K562 (cell line): ENCODE results near the gene HSBP1L1. TPM values are rescaled to one million over a fixed set of nuclear protein-coding genes. Genes with fewer than 3 reads are reported as not detected.

Experiments
- ATAC-seq: fragments of 200-7000 bp; cut with Tn5 transposase; 3 replicates; pipeline ENCODE4 v1.9.1; 2020; ENCODE audit warnings: moderate library complexity
- BruUV-seq: library from RNA; stranded (reverse); fragments of 400-500 nt; replicated peaks from 2 replicates; lab custom pipeline; 2021; lab: Mats Ljungman, UMichigan
- CTCF ChIA-PET: fragments of 300-600 bp; formaldehyde crosslinking; extraction: SDS; loops from one replicate; lab custom pipeline; 2021; ENCODE audit warnings: low intra/inter-chr PET ratio; lab: Yijun Ruan, JAX
- POLR2A ChIA-PET: fragments of 300-600, 350-650 bp; sonication (Branson Sonifier 250); formaldehyde crosslinking; extraction: SDS; loops from one replicate; lab custom pipeline; 2021; ENCODE audit warnings: antibody characterized with exemption, inconsistent platforms; lab: Yijun Ruan, JAX
- DNase-seq, 4 experiments: peaks; one replicate each; pipeline versions ENCODE4 v3.0.0 to v3.0.0-alpha.2; 2011 to 2018; ENCODE audit warnings: low spot score in 3 of 4, mixed read lengths in 3 of 4; ENCODE audit errors: extremely low read depth in 1 of 4
- FAIRE-seq: peaks from 2 replicates; lab custom pipeline; 2011; peaks lifted over from hg19 to GRCh38; lab: Jason Lieb, UNC
- H2AFZ ChIP-seq: 2 replicates; pipeline ENCODE4 v1.6.0; 2011; ENCODE audit warnings: low read depth, low read length, control low read depth, inconsistent platforms
- H3K27ac ChIP-seq: fragments of 200-600 bp; 3 replicates; pipeline ENCODE4 v1.8.0; 2011; ENCODE audit warnings: low read depth, mild to moderate bottlenecking, control low read depth, inconsistent platforms, low read length, moderate library complexity, mixed read lengths; ENCODE audit errors: extremely low read depth
- H3K27me3 ChIP-seq, 2 experiments: fragments of 300-600 bp in 1 of 2; 2 replicates in 1 of 2; 3 replicates in 1 of 2; pipeline versions ENCODE4 v1.6.0 to v1.8.0; 2011; ENCODE audit warnings: inconsistent platforms in 2 of 2, low read length in 2 of 2, mild to moderate bottlenecking in 1 of 2, mixed read lengths in 1 of 2, moderate library complexity in 1 of 2; ENCODE audit not compliant: control insufficient read depth in 2 of 2, insufficient read depth in 2 of 2
- H3K36me3 ChIP-seq: fragments of 300-600 bp; 3 replicates; pipeline ENCODE4 v1.8.0; 2011; ENCODE audit warnings: mild to moderate bottlenecking, low read length, inconsistent platforms; ENCODE audit not compliant: control insufficient read depth, insufficient read depth
- H3K4me1 ChIP-seq, 2 experiments: fragments of 200-600 bp in 1 of 2; replicated peaks in 1 of 2; 2 replicates in 1 of 2; 3 replicates in 1 of 2; pipeline versions ENCODE4 v1.5.1 to v1.8.0; 2011; ENCODE audit warnings: inconsistent platforms in 2 of 2, low read length in 2 of 2, mild to moderate bottlenecking in 1 of 2, mixed read lengths in 1 of 2, moderate library complexity in 1 of 2; ENCODE audit not compliant: control insufficient read depth in 2 of 2, insufficient read depth in 2 of 2
- H3K4me2 ChIP-seq: 2 replicates; pipeline ENCODE4 v1.6.1; 2011; ENCODE audit warnings: low read length, control low read depth, inconsistent platforms, mixed read lengths; ENCODE audit not compliant: insufficient read depth
- H3K4me3 ChIP-seq: fragments of 200-600 bp; sonication (generic), shearing (Covaris generic); 2 replicates; pipeline ENCODE4 v1.5.1; 2016; ENCODE audit warnings: control low read depth, inconsistent platforms
- H3K79me2 ChIP-seq: fragments of 200-600 bp; 3 replicates; pipeline ENCODE4 v1.8.0; 2011; ENCODE audit warnings: low read length, inconsistent platforms; ENCODE audit not compliant: control insufficient read depth, insufficient read depth
- H3K9ac ChIP-seq, 2 experiments: 2 replicates each; pipeline versions ENCODE4 v1.6.0 to v1.6.1; 2011; ENCODE audit warnings: low read depth in 2 of 2, low read length in 2 of 2, control low read depth in 1 of 2, inconsistent platforms in 1 of 2, mild to moderate bottlenecking in 1 of 2, mixed read lengths in 1 of 2; ENCODE audit not compliant: insufficient read depth in 1 of 2
- H3K9me1 ChIP-seq: one replicate; pipeline ENCODE4 v1.6.0; 2011; ENCODE audit warnings: inconsistent platforms, mild to moderate bottlenecking, low read length, moderate library complexity; ENCODE audit not compliant: control insufficient read depth, insufficient read depth
- H3K9me3 ChIP-seq: replicated peaks from 2 replicates; pipeline ENCODE4 v1.5.1; 2011; ENCODE audit warnings: low read depth, low read length, inconsistent platforms; ENCODE audit not compliant: control insufficient read depth, insufficient read depth
- H4K20me1 ChIP-seq: replicated peaks from 2 replicates; pipeline ENCODE4 v1.6.1; 2011; ENCODE audit warnings: low read length, inconsistent platforms, mixed read lengths; ENCODE audit not compliant: control insufficient read depth, insufficient read depth
- CCAR2 ChIP-seq: fragments of 200-400 bp; formaldehyde crosslinking; IDR thresholded peaks from 2 replicates; pipeline ENCODE4 v1.6.1; 2017; ENCODE audit warnings: mild to moderate bottlenecking, low read depth, low read length
- ETS1 ChIP-seq: conservative IDR thresholded peaks from 2 replicates; pipeline ENCODE4 v1.6.1; 2011; ENCODE audit warnings: low read depth, mild to moderate bottlenecking, low read length; ENCODE audit not compliant: control insufficient read depth
- ETS2 ChIP-seq: IDR thresholded peaks from 2 replicates; pipeline ENCODE4 v1.6.1; 2016; ENCODE audit warnings: borderline replicate concordance, missing genetic modification characterization, mild to moderate bottlenecking, moderate library complexity, missing compliant biosample characterization; ENCODE audit not compliant: poor library complexity, severe bottlenecking
- HMG20A ChIP-seq: fragments of 450-650 bp; formaldehyde crosslinking; conservative IDR thresholded peaks from 2 replicates; pipeline ENCODE4 v1.4.0; 2020; ENCODE audit warnings: mild to moderate bottlenecking, mixed read lengths
- MAZ ChIP-seq, 2 experiments: fragments of 450-650 bp in 1 of 2; sonication (generic) in 1 of 2; formaldehyde crosslinking; IDR thresholded peaks in 1 of 2; conservative IDR thresholded peaks in 1 of 2; 2 replicates each; pipeline versions ENCODE4 v1.4.0 to v1.5.0; 2020; ENCODE audit warnings: mild to moderate bottlenecking in 1 of 2, missing genetic modification reagents in 1 of 2
- NCOA1 ChIP-seq: fragments of 450-650 bp; IDR thresholded peaks from 2 replicates; pipeline ENCODE4 v1.6.1; 2016; ENCODE audit warnings: low read depth
- NFE2L1 ChIP-seq: fragments of 450-650 bp; IDR thresholded peaks from 2 replicates; pipeline ENCODE4 v1.6.1; 2016; ENCODE audit warnings: missing genetic modification characterization, low read depth, mild to moderate bottlenecking, missing compliant biosample characterization, moderate library complexity, borderline replicate concordance
- POLR2B ChIP-seq: fragments of 450-650 bp; IDR thresholded peaks from 2 replicates; pipeline ENCODE4 v1.6.1; 2018; ENCODE audit warnings: low read depth; ENCODE audit not compliant: partially characterized antibody
- SMARCA4 ChIP-seq: fragments of 450-650 bp; IDR thresholded peaks from 2 replicates; pipeline ENCODE4 v1.6.1; 2016
- SRSF9 ChIP-seq: fragments of 200-400 bp; formaldehyde crosslinking; IDR thresholded peaks from 2 replicates; pipeline ENCODE4 v1.6.1; 2017; ENCODE audit warnings: low read depth, low read length, borderline replicate concordance
- TBL1XR1 ChIP-seq, 2 experiments: IDR thresholded peaks; 2 replicates each; pipeline ENCODE4 v1.6.1; 2012; ENCODE audit warnings: improper control_type of control experiment in 2 of 2, low read length in 2 of 2, mild to moderate bottlenecking in 1 of 2
- ZBTB33 ChIP-seq: sonication (generic); formaldehyde crosslinking; IDR thresholded peaks from 2 replicates; pipeline ENCODE4 v1.8.1; 2023; ENCODE audit warnings: mild to moderate bottlenecking, missing genetic modification reagents
- WGBS: fragments of 100-300 bp; shearing (Covaris generic); methylation state at CpG from one replicate; pipeline ENCODE4 v1.1.6; 2016; ENCODE audit warnings: low coverage, mixed read lengths; ENCODE audit not compliant: insufficient coverage; ENCODE audit errors: missing lambda C conversion rate; 5-methylcytosine and 5-hydroxymethylcytosine counted together
- in situ Hi-C: fragments of 300-500 bp; cut with MboI; formaldehyde crosslinking; loops from 4 replicates; pipeline ENCODE4 v1.15.0; 2018; ENCODE audit warnings: inconsistent platforms, mixed read lengths
- intact Hi-C: fragments of 100-400 bp; cut with micrococcal nuclease; formaldehyde crosslinking; loops from 2 replicates; pipeline ENCODE4 v1.14.2; 2022
- polyA plus RNA-seq, 8 experiments: library from polyadenylated mRNA; depleted of rRNA in 4 of 8; stranded (reverse) in 5 of 8; unstranded in 3 of 8; fragments of >200 nt; fragmentation: Nextera tagmentation in 2 of 8; fragmentation: Illumina TruSeq in 1 of 8; extraction: Ambion mirVana in 2 of 8; extraction: Trizol in 1 of 8; gene quantifications; 2 replicates each; pipeline versions ENCODE4 v1.2.1 to v1.2.3, GENCODE V29; 2011 to 2014; ENCODE audit warnings: inconsistent platforms in 1 of 8, missing spikeins in 1 of 8
- total RNA-seq, 7 experiments: library from RNA; depleted of rRNA in 6 of 7; stranded (reverse); fragments of >200 nt in 6 of 7; fragmentation: Illumina TruSeq in 2 of 7; extraction: Trizol in 2 of 7; gene quantifications; 2 replicates each; pipeline versions ENCODE4 v1.2.1 to v1.2.3, GENCODE V29; 2011 to 2021; ENCODE audit warnings: low replicate concordance in 1 of 7

The HSBP1L1 gene
- total and polyA plus RNA-seq, 9 of the 15 experiments (the other 6 are each of a cell fraction or from before 2014, with no cell fraction given): 0.24 to 0.36 TPM; not detected in 7

DNA sequence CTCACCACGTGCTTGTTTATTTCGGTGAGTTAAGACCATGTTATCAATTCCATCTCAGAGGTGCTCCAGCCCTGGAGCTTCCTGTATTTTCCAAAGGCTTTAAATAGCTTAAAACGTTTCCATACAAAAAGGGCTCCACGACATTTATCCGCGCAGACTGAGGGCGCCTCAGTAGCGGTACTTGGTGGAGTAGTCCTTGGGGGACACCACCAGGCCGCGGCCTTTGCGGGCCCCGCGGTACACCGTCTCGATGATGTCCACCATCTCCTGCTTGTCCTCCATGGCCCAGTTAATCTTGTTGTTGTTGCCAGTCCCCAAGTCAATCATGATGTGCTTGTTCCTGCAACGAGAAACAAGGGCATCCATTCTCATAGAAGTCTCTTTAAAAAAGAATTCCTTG is 9.1 kb downstream of the HSBP1L1 start:
- 94% methylated on average over 8 of the region's 16 CpGs for WGBS
- intact Hi-C loops (no loop called here), in situ Hi-C loops (no loop called here)
- no peak for FAIRE-seq
- no peak for DNase-seq
- ATAC-seq: no peak
- Histone ChIP-seq H4K20me1 (peaks cover 30% of the 10 kb centered on the region), H2AFZ (no peak overlapping the region), H3K27me3 (no peaks in the 10 kb centered on the region), H3K36me3 (peaks cover 82% of the 10 kb centered on the region), H3K27ac (no peak overlapping the region), H3K4me3 (no peak overlapping the region), H3K9me3 (no peaks in the 10 kb centered on the region), H3K9ac (no peak overlapping the region), H3K9me1 (no peaks in the 10 kb centered on the region), H3K79me2 (peaks cover 60% of the 10 kb centered on the region), H3K4me2 (no peak overlapping the region), H3K4me1 (peaks cover 9 to 18% of the 10 kb centered on the region in 2 experiments; a peak in 4 of 5 replicates)
- TF ChIP-seq POLR2B (no peak), ZBTB33 (CRISPR knock-in tag) (peak; percentile 77; the same call in 1 of the 2 replicates)
- no TSS peak for BruUV-seq
- ChIA-PET CTCF (no interaction called here), POLR2A (no interaction called here)

DNA sequence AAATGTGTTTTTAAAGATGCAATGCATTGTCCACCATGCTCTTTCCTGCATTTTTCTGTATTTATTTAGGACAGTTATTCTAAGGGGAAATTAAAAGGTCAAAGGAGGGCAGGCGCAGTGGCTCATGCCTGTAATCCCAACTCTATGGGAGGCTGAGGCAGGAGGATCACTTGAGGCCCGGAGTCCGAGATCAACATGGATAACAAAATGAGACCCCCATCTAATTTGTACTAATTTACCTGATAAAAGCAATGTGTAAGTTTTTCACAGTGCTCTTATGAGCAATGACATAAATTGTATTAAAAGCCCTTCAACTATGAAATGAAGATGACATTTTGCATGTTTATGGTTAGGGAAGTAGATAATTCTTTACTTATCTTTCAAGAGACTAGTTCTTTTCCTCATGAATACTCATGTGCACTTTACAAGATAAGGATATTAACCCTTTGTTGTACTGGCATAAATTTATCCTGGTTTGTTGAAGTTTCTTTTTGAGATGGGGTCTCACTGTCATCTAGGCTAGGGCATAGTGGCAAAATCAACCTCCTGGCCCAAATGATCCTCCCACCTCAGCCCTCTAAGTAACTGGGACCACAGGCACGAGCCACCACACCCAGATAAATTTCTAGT is 9.7 kb downstream of the HSBP1L1 start:
- ATAC-seq (no peak), FAIRE-seq (no peak), DNase-seq (no peak)
- Histone ChIP-seq H3K4me3 (no peak overlapping the region), H3K4me1 (peaks cover 9 to 18% of the 10 kb centered on the region in 2 experiments; a peak in 4 of 5 replicates), H2AFZ (no peak overlapping the region), H3K27ac (no peak overlapping the region), H4K20me1 (peaks cover 30% of the 10 kb centered on the region), H3K9me3 (no peaks in the 10 kb centered on the region), H3K27me3 (no peaks in the 10 kb centered on the region), H3K9me1 (no peaks in the 10 kb centered on the region), H3K79me2 (peaks cover 67% of the 10 kb centered on the region), H3K4me2 (no peak overlapping the region), H3K9ac (no peak overlapping the region), H3K36me3 (peaks cover 83% of the 10 kb centered on the region)
- intact Hi-C loops: no loop called here
- 83% methylated on average over 4 of the region's 4 CpGs for WGBS
- in situ Hi-C loops: no loop called here
- ChIA-PET POLR2A (no interaction called here), CTCF (no interaction called here)
- BruUV-seq: no TSS peak
- TF ChIP-seq NFE2L1 (tag) (no peak), SMARCA4 (no peak), CCAR2 (no peak), ETS2 (no peak), MAZ (CRISPR knock-in tag; conservative IDR thresholded peaks at IDR 0.05 in 1 of 2, IDR thresholded peaks at IDR 0.05 in 1 of 2) (no peak), ETS1 (no peak), TBL1XR1 (IDR thresholded peaks at IDR 0.05; ENCODE audit: low read length in 2 of 2) (no peak), SRSF9 (no peak), NCOA1 (no peak), HMG20A (no peak)
